Stimulated activated CD8-positive, alpha-beta memory T cell treated with anti-CD3 and anti-CD28 coated beads, Interleukin-15, amount 100 ng/mL, for 4 hours (primary cell): ENCODE data around the gene ZNF750.
"Not testable (repeated sequence)": the region's sequence is repeated elsewhere in the genome, so short reads cannot be mapped to it uniquely, and the experiment has no call there.

Experiments used
- DNase-seq, 2 donors: peaks; one replicate each; pipeline ENCODE4 v3.0.0-alpha.2; 2020; ENCODE audit warnings: low read depth in 2 of 2

Gene ZNF750

DNA sequence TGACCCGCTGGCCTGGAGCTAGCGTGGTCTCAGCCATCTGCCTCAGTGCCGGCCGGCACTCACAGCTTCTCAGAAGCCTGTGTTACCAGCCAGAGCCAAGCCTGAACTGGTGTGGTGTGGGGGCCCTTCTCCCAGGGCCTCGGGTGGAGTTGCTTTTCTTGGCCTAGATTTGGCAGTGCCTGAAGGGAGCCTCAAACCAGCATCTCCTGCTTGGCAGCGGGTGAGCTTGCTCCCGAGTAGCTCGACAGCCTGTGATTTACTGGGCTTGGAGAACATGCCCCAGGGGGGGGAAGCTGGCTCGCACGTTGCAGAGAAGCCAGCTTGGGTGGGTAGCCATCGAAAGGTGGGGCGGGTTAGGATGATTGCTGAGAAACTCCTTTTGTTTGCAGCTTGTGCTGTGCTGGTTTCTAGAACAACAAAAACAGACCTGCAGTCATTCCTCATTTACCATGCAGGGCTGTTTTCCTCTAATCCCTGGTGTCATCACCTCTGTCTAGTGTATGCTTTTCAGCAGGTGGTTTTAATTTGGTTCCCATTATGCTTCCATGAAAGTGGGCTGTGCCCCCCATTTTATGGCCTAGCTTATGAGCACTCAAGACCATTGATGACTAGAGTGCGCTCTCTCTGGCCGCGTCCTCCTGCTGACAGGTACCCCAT is 45.7 kb downstream of the ZNF750 start:
- no peak for DNase-seq

DNA sequence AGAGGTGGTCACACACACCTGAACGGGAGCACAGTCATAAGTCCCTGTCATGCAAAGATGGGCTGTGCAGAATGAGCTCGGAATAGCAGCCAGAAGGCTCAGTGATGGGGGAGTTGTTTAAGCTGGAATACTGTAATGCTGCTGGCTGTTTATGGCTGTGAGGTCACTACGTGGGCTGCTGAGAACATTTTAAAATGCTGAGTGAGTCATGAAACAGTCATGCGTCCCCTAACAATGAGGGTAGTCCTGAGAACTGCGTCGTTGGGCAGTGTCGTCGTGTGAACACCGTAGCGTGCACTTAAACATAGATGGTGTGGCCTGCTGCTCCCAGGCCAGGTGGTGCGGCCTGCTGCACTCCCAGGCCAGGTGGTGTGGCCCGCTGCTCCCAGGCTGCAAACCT is 48.3 kb downstream of the ZNF750 start:
- no peak for DNase-seq

DNA sequence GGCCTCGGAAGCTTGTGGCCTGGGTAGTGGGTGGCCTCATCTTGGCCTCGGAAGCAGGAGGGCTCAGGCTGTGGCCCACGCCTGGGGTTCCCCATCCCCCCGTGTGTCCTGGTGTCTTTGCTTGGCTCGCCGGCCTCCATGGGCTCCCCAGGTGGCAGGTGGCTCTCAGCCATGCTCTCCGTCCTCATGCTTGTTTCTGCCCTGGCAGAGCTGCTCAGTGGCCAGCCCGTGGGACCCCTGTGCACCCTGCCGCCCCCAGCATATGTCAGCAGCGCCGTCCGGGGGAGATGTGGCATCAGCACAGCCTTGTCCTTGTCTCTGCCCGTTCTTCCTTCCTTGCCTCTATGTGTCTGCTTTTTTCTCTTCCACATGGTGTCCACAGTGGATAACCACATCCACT is 49.4 kb downstream of the ZNF750 start:
- DNase-seq, result no peak

DNA sequence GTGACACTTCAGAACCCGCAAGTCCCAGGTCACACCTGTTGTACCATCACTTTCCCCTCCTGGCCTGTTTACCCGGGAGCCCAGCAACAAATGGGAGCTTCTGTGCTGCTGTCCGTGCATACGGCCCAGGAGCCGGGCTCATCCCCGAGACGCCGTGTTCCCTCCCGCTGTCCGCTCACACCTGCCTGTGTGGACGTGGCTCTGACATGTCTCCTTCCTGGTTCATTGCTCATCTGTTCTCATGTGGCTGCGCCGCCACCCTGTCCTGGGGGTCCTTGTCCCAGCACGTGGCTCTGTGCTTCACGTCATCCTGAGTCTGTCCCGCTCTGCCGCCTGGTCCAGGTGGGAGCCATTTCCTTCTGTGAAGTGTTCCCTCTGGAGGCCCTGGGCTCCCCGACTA is 50.0 kb downstream of the ZNF750 start:
- no peak for DNase-seq

DNA sequence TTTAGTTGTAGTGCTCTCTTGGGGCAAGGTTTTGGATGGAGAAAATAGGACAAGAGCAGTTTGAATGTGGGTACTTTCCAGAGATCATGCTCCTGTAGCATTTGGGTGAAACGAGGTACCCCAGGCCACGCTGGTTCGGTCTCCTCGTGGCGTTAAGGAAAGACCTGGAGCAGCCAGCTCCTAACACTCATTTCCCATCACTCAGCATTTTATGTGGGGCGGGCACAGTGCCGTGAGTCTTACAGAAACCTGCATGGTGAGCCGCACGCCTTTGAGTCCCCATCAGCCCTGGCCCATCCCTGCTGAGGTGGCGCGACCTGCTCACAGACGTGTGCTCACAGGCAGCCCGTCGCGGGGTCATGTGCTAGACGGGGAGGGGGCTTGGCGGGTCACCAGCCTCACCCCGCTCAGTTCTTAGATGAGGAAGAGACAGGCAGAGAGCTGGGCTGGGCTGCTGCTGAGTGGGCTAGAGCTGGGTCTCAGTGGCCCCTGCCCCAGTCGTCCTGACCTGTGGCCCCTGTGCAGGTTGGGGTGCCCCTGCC is 50.7 kb downstream of the ZNF750 start:
- no peak for DNase-seq

DNA sequence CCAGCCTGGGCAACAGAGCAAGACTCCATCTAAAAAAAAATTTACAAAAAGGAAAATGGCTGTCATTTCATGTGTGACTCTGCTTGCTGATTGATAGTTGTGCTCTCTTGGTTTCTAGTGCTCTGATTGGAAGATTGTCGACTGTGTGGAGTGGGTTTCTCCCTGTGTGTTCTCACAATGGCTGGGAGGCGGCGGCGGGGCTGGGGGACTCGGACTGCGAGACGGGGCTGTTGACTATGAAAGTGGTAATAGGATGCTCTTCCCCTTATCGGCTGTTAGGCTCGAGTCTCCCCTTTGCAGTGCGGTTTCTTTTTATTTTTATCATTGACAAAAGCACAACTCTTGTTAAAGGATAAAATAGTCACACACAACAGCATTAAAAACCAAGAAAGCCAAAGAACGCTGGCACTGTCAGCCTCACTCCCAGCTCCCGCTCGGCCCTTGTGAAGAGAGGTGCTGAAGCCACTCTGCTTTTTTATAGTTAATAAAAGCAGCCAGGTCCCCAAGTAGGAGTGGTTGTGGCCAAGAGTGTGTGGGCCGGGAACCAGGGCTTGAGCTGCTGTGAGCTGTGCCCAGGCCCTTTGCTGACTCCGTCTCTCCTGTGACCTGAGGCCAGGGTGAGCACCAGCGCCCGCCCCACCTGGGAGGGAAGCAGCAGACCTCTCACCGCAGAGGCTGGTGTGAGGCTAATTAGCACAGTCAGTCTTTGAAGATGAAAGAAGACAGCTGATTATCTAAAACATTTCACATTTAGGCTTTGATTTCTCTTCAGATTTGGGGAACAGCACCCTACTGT is 51.4 kb downstream of the ZNF750 start:
- no peak for DNase-seq

DNA sequence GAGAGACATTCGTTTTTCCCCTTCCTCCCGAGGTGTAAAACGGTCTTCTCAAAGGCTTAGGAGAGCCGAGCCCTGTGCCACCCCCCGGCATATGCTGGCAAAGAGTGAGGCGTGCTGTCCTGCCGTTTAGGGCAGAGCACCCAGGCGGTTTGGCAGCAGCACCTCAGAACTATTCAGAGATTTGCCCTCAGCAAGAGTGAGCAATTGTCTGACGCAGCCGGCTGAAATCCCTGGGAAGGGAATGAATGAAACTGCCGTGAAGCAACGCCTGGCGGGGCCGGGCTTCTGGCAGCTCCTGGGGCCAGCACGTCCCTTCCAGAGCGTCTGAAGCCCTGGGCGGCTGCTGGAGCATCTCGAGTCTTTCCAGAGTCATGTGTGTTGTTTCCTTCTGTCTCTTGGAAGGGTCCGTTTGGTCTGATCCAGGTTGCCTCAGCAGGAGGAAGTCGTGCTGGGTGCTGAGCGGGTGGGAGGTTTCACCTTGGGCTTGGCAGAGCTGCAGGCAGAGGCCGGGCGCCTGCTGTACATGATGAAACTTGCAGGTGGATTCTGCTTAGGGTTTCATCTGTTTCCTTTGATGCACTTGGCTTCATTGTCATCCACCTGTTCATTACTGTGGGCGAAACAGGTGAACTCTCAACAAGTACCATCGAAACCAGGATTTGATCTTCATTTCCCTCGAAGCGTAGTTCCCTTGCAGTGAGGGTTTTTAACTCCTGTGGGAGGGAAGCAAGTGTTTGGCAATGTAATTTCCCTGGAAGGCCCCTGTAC is 52.6 kb downstream of the ZNF750 start:
- DNase-seq, result no peak

DNA sequence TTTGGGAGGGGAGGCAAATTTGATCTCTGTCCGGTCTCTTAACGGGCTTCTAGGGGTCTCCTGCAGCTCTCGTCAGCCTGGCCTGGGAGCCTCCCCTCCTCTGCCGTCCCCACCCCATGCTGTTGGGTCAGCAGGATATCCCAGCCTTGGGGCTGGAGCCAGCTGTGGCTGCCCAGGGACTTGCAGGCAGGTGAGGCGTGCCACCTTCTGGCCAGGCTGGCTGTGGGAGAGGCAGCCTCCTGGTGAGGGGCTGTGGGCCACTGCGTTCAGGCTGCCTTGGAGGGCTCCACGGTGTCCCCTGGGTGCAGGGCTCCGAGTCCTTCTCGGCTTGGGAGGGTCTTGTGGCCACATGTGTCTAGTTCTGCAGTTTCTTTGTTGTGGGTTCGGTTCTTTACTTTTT is 53.4 kb downstream of the ZNF750 start:
- no peak for DNase-seq

DNA sequence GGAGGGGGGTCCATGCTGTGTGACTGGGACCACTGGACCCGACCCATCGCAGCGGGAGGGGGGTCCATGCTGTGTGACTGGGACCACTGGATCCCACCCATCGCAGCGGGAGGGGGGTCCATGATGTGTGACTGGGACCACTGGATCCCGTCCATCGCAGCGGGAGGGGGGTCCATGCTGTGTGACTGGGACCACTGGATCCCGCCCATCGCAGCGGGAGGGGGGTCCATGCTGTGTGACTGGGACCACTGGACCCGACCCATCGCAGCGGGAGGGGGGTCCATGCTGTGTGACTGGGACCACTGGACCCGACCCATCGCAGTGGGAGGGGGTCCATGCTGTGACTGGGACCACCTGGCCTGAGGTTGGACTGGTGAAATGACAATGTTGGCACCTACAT is 54.2 kb downstream of the ZNF750 start:
- not testable (repeated sequence) for DNase-seq

DNA sequence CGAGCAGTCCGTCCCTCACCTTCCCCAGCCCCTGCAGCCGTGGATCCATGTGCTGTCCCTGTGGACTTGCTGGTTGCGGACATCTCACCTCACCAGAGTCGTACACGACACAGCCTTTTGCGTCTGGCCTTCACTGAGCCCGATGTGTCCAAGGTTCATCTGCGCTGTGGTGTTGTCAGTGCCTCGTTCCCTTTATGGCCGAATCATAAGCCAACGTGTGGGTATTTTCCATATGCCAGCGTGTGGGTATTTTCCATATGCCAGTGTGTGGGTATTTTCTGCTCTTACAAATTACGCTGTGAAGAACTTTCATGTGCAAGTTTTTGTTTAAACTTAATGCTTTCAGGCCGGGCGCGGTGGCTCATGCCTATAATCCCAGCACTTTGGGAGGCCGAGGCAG is 56.3 kb downstream of the ZNF750 start:
- DNase-seq, result no peak

DNA sequence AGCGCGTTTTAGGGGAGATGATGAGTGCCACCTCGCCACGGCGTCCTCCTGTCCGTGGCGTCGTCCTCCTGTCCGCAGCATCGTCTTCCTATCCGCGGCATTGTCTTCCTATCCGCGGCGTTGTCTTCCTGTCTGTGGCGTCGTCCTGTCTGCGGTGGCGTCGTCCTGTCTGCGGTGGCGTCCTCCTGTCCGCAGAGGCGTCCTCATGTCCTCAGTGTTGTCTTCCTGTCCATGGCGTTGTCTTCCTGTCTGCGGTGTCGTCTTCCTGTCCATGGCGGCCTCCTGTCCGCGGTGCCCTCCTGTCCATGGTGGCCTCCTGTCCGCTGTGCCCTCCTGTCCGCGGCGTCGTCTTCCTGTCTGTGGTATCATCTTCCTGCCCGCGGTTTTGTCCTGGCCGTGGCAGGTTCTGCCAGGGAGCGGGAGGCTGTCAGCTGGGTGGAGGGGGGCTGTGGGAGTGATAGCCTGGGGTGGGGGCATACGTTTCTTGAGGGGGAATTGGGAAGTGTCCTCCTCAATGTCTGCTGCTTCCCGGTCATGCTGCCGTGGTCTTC is 57.1 kb downstream of the ZNF750 start:
- no peak for DNase-seq

DNA sequence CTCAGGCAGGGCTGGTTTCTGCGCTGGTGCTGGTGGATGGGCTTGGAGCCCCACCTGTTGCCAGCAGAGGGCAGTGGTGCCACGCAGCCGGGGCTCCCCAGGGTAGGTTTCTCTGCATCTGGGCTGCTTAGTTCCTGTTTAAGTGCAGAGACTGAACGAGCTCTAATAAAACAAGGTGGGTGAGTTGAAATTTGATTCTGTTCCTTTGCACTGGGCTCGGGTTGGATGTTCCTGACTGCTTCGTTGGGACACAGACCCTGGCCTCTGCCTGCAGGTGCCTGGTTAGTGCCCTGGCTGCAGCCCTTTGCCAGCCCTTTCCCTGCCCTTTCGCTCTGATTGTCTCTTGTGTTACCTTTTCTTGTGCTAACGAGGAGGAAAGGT is 57.9 kb downstream of the ZNF750 start:
- peak; percentile 63 to 66 for DNase-seq

DNA sequence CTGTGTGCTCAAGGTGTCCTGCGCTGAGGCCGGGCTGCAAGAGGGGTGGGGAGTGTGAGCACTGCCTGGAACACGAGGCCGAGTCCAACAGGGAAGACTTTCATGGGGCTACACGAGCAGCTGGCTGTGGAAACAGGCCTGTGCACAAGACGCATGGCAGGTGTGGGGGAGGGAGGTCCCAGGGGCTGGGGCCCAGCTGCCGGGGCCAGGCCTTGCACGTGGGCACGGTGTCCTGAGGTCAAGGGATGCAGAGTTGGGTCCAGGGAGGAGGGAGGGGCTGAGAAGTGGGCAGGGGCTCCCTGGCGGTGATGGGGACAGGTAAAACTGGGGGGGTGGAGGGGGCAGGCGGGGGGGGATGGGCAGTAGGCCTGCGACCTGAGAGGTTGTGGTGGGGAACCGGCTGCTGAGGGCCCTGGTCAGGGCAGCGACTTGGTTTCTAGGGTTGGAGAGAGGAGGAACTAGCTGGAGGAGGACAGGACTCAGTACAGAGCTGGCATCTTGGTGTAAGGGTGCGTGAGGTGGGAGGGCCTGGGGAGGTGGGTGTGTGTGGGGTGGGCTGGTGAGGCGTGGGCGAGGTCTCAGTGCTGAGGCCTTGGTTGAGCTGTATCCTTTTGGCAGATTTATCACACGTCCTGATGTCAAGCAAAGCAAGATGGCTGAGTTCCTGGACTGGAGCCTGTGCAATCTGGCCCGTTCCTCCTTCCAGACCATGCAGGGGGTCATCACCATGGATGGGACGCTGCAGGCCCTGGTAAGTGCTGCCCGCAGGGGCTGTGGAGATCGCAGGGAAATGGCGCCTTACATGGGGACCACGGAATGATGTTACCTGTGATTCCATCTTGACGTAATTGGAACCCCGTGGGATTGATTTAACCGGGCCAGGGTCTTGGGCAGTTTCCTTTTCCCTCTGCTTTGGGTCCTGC is 58.6 kb downstream of the ZNF750 start:
- no peak for DNase-seq

DNA sequence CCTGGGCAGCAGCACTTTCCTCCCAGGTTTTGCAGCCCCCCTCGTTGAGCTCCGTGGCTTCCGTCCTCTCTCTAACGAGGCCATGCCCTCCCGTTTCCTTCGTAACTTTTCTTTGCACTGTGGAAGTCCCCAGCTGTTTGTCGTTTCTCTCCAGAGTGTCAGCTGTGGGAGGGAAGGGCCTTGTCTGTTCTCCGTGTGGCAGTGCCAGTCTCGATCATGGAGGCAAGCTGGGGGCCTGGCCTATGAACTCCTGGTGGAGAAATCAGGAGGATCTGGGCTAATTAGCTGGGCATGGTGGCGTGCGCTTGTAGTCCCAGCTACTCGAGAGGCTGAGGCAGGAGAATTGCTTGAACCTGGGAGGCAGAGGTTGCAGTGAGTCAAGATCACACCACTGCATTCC is 59.6 kb downstream of the ZNF750 start:
- no peak for DNase-seq

DNA sequence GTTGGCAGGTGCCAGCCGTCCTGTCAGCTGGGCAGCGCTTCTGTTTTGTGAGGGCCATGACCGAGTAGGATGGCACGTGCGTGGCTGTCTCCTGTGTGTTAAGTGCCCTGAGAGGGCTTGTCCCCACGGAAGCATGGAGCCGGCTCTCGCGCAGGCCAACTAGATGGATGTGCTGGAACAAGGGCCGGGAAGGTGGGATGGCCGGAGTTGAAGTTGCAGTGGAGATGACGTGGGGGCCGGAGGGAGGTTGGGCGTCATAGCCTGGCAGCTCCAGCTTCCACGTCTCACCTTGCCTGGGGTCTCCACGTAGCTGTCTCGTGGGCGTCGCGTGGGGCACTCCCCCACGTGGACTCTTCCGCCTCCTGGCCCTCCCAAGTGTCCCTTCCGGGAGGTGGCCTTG is 60.3 kb downstream of the ZNF750 start:
- no peak for DNase-seq
